GM19467 (cell line): ENCODE results near the gene DNM2.

Experiments used
- ATAC-seq: cut with Tn5 transposase; IDR thresholded peaks from one replicate; pipeline ENCODE4 v1.9.1; 2021; ENCODE audit warnings: mild to moderate bottlenecking, moderate library complexity; ENCODE audit not compliant: unreplicated experiment

Gene DNM2

GRCh38 chr19:10769533-10770491, 51.9 kb downstream of the DNM2 start:
- ATAC-seq: no peak

DNA sequence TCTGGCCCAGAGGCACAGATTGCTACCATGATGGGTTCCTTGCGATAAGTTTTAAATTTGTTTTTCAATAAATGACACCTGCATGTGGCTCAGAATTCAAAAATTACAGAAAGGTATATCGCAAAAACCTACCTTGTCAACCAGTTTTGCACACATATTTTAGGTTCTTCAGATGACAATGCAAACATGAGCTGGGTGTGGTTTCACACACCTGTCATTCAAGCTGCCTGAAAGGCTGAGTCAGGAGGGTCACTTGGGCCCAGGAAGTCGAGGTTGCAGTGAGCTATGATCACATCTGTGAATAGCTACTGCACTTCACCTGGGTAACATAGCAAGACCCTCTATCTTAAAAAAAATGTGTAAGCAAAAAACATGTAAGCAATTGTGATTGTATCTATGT, 56.1 kb downstream of the DNM2 start:
- no peak for ATAC-seq

DNA sequence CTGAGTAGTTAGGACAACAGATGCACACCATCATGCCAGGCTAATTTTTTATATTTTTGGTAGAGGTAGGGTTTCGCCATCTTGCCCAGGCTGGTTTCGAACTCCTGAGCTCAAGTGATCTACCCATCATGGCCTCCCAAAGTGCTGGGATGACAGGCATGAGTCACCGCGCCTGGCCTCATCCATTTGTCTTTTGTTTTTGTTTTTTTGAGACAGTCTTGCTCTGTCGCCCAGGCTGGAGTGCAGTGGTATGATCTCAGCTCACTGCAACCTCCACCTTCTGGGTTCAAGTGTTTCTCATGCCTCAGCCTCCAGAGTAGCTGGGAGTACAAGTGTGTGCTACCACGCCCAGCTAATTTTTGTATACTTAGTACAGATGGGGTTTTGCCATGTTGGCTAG, 57.0 kb downstream of the DNM2 start:
- ATAC-seq: no peak

DNA sequence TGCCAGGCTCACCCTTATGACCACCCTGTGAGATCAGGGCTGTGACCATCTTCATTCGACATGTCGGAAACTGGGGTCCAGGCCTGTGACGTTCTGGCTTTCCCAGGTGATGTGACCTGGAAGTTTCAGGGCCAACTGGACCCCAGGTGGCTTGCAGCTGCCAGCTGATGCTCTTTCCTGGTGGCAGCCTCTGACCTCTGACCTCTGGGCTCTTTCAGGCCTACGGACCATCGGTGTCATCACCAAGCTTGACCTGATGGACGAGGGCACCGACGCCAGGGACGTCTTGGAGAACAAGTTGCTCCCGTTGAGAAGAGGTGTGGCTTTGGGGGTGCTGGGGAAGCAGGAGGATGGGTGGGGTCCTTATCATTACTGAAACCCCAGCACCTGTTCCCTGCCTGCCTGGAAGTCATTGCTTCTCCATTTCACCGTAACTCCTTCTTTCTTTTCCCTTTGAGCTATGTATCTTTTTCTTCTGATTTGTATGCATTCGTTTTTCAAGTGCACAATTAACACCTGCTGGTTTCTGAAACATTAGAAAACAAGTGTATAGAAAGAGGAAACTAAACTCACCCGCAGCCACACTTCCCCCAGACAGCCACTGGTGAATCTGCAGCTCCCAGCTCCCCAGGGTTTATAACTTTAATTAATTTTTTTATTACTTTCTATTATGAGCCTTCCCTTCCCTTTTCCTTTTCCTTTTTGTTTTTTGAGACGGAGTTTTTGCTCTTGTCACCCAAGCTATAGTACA, 59.2 kb downstream of the DNM2 start:
- no peak for ATAC-seq

GRCh38 chr19:10780368-10780767, 62.5 kb downstream of the DNM2 start:
- no peak for ATAC-seq

DNA sequence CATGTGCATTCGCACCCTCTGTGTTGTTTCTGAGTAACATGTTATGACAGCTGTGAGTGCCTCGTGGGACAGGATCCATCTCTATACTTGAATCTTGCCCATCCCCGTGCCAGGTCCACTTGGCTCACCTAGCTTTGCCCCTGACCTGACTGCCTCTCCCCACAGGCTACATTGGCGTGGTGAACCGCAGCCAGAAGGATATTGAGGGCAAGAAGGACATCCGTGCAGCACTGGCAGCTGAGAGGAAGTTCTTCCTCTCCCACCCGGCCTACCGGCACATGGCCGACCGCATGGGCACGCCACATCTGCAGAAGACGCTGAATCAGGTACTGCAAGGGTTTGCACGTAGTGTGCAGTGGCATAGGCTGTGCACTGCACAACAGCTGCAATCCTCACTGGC, 64.9 kb downstream of the DNM2 start:
- ATAC-seq: no peak

- no peak for ATAC-seq
These were observed 66.4 kb downstream of the DNM2 start for GRCh38 chr19:10784257-10784656.

DNA sequence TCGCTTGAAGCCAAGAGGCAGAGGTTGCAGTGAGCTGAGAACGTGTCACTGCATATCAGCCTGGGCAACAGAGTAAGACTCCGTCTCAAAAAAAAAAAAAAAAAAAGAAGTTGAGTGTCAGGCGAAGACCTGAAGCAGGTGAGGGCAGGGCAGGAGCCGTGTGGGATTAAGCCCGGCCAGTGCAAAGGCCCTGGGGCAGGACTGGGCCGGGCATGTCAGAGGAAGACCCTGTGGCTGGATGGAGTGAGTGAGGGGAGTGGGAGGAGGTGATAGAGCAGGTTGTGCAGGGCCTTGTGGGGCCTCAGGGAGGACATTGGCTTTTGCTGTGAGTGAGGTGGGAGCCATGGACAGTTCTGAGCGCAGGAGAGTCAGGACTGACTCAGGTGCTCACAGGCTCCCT, 70.3 kb downstream of the DNM2 start:
- no peak for ATAC-seq

- ATAC-seq: no peak
These were observed 72.0 kb downstream of the DNM2 start for GRCh38 chr19:10789866-10790265.

DNA sequence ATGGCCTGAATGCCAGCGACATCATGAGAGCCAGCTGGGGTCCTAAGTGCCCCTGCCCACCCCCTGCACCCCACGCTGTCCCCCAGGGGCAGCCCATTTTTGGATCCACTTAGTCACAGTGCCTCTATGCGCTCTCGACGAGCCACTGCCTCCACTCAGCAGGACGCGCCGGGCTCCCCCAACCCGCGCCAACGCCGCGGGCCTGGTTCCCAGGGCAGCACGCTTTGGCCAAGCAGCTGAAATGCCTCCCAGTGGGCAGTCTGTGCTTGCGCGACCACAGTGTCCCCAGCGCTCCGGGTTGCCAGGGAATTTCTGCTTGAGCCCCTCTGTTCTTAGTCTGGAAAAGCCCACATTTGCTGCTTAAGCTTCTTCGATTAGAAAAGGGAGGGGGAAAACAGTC, 78.8 kb downstream of the DNM2 start:
- no peak for ATAC-seq

DNA sequence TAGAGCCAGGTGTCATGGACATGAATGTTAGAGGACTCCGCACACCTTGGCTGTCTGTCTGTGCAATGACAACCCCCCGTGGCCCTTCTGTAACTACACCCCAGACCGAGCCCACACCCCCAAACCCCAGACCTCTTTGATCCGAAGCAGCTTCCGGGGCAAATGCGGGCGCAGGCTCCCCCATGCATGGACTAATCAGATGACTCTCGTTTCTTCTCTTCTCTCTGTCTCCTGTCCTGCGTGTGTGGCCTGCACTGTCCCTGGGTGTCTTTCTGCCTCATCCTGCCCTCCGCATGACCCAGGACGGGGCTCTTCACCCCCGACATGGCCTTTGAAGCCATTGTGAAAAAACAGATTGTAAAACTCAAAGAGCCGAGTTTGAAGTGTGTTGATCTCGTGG, 79.2 kb downstream of the DNM2 start:
- no peak for ATAC-seq

DNA sequence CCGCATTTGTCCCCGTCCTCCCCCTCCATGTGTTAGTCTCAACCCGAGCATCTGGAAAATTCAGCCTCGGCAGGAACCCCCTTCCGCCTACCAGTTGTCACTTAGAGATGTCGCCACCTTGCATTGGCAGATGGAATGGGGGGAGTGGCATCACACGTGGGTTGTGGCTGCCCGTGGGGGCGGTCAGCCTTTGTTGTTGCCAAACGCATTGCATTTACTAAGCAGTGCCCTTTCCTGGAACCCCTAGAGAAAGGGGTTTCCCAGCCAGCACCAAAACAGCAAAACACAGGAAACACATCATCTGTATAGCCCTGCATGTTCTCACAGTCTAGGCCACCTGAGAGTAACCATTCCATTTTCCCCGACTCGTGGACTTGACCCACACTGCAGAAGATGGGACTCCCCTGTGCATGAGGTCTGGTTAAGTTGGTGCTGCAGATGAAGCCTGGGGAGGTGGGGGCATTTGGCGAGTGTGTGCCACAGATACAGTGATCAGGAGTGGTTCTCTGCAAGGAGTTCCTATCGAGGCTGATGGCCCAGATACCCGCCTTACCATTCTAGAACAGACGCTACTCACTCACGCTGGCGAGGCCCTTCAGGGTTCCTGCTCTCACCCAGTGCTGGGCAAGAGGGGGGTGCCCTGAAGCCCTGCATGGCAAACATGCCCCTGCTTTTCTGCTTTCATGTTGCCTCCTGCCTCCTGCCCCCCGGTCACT, 79.8 kb downstream of the DNM2 start:
- ATAC-seq: no peak

DNA sequence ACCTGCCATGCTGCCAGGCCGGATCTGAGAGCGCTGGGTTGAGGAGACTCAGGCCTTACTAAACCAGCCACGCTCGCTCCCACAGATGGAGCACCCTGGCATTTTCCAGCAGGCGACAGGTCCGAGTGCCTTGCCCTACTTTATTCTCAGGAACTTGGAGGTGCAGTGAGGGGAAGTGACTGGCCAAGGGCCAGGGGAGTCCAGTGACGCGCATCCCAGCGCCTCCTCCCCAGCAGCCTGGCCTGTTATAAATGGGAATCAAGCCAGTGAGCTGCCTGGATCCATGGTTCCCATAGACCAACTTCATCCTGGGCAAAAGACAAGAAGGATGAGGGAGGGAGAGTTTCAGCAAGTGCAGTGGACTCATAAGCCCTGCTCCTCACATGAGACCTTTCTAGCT, 82.6 kb downstream of the DNM2 start:
- no peak for ATAC-seq

DNA sequence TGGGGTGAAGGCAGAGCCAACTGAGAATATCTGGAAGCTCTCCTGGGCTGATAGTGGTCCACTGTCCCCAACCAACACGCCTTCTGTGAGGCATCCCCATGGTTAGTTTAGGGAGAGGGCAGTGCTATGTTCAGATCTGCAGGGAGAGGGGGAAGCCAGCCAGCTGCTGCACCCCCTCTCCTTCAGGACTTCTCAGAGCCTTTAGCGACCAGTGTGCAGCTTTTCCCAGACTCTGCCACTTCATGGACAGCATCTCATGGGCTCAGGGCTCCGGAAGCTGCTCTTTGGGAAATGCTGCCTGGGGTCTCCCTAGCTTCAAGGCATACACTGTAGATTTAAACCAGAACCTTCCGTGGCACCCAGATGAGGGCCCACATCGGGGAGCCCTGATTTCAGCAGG, 84.6 kb downstream of the DNM2 start:
- ATAC-seq: no peak

DNA sequence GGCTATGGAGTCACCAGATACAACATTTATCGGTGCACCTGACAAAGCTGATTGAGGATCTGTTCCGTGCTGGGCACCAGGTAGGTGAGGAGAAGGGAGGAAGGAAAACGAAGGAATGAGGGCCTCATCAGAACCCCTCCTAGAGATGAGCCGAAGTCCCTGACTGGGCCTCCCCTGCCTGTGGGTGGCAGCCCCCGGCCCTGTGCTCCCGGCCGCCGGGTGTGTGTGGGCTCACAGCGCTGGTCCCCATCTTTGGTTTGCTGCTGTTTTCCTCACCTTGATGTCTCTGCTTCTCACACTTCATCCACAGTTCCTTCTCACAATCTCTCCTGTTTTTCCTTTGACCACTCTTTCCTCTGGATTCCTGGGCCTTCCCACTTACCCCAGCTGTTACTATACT, 85.4 kb downstream of the DNM2 start:
- ATAC-seq: no peak

DNA sequence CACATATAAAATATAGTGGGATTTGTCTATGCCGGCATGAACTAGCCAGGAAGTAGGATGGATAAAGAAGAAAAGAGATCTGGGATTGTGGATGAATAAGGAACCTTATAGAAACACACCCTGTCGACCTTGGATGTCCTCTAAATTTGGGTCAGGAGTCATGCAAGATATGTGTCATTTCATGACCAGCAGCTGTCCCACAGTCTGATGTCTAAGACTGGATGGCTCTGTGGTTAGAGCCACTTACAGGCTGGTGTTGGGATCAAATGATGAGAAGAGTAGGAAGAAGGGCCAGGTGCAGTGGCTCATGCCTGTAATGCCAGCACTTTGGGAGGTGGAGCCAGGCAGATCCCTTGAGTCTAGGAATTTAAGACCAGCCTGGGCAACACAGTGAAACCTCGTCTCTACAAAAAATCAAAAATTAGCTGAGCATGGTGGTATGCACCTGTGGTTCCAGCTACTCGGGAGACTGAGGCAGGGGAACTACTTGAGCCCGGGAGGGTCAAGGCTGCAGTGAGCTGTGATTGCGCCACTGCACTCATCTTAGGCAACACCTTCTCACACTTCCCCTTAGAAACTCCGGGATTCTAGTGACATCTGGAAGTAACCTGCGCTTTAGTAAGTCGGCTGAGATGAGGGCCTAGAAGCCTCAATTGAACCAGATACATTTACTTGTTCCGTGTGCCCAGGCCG, 87.3 kb downstream of the DNM2 start:
- no peak for ATAC-seq

GRCh38 chr19:10805758-10806247, 87.9 kb downstream of the DNM2 start:
- no peak for ATAC-seq

GRCh38 chr19:10808937-10809649, 91.2 kb downstream of the DNM2 start:
- ATAC-seq: no peak

- ATAC-seq: no peak
These were observed 91.9 kb downstream of the DNM2 start for GRCh38 chr19:10809651-10810285.
